ENCODE results near the gene SGPP2. TPM values are rescaled to one million over a fixed set of nuclear protein-coding genes. Genes with fewer than 3 reads are reported as not detected.

Gene SGPP2
- total RNA-seq, 1 donor = not detected

DNA sequence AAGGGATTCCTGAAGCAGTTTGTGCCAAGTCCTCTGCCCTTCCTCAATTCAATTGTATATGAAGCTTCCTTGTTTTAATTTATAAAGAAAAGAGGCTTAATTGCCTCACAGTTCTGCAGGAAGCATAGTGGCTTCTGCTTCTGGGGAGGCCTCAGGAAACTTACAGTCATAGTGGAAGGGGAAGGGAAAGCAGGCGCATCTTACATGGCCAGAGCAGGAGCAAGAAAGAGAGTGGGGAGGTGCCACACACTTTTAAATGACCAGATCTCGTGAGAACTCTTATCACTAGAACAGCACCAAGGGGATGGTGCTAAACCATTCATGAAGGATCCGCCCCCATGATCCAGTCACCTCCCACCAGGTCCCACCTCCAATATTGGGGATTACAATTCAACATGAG is 114.2 kb downstream of the SGPP2 start:
- TF ChIP-seq, protein P1, sequence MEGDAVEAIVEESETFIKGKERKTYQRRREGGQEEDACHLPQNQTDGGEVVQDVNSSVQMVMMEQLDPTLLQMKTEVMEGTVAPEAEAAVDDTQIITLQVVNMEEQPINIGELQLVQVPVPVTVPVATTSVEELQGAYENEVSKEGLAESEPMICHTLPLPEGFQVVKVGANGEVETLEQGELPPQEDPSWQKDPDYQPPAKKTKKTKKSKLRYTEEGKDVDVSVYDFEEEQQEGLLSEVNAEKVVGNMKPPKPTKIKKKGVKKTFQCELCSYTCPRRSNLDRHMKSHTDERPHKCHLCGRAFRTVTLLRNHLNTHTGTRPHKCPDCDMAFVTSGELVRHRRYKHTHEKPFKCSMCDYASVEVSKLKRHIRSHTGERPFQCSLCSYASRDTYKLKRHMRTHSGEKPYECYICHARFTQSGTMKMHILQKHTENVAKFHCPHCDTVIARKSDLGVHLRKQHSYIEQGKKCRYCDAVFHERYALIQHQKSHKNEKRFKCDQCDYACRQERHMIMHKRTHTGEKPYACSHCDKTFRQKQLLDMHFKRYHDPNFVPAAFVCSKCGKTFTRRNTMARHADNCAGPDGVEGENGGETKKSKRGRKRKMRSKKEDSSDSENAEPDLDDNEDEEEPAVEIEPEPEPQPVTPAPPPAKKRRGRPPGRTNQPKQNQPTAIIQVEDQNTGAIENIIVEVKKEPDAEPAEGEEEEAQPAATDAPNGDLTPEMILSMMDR (IDR thresholded peaks at IDR 0.05; ENCODE audit: insufficient read depth, low read depth, low read length) = no peak
- H3K4me3 ChIP-seq (ENCODE audit: low read depth, low read length) = no peak overlapping the region
- no peak for DNase-seq (ENCODE audit: low read depth)

DNA sequence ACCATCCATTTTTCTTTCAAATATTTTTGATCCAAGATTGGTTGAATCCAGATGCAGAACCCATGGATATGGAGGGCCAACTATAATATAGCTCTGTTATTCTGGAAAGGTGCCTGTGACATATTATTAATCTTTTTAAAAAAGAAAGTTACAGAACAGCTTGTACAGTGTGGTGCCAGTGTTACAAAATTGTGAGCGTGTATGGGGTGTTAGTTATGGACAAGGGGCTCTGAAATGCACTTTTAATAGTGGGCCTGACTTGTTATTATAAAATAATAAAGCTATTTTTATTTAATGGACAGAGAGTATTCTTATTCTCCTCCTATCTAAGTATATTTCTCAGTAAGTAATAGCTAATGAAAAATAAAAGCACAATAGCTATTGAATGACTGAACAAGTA is 120.3 kb downstream of the SGPP2 start:
- no peak overlapping the region for H3K4me3 ChIP-seq (ENCODE audit: low read depth, low read length)
- no peak for DNase-seq (ENCODE audit: low read depth)
- TF ChIP-seq, protein P1 (IDR thresholded peaks at IDR 0.05; ENCODE audit: insufficient read depth, low read depth, low read length) = no peak

DNA sequence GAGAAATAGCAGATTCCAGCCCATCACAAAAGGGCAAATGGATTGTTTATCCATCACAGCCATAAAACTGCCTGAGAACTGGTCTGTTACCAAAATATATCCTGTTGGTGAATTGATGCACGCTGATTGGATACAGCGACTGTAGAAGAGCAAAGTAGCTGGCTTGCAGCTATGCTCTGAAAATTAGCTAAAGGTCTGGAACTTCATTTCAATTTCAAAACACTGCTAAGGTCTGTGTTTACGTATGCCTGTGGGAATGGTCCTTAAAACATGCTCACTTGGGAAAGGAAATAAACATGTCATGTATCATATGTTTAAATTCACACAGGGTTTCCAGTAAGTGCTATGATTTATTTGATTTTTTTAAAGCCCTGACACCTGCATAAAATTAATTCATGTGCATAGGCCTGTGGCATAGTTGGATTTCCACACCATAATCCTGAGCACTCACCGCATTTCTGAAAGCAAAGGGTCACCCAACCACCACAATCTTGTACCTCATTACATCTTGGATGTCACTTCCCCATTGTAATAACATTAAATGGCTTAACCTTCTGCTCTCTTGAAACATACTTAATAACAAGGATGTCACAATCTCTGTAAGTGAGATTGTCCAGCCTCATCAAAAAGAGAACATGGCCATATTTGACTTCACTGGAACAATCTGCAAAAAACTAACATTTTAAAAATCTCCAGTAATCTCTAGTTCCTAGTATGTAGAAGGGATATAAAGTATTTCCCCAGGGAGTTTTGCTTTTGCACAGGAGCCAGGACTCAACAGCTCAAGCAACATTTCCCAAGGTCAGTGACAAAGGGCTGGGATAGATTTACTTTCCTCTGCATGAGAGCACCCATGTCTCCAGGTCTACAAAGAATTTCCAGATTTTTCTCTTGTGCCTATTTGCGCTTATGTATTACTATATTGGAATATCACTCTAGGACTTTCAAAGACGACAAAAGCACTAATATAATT is 121.8 kb downstream of the SGPP2 start:
- DNase-seq (ENCODE audit: low read depth) = peak; percentile 78
- TF ChIP-seq, protein P1 (IDR thresholded peaks at IDR 0.05; ENCODE audit: insufficient read depth, low read depth, low read length) = no peak

DNA sequence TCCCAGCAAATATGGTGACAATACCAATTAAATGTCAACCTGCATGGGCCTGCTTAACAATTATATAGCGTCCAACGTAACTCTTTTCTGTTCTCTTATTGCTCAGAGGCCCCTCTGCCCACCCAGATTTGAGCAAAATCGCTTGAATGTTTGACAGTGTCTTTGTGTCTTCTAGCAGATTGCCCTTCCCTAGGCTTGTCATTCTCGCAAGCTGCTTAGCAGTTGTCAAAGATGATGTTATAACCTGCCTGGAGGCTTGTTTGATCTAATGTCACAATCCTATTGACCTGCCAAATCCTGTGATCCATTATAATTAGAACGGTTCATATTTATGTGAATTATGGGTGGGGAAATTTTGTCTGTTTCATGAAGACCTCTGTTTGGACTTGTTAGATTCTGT is 122.7 kb downstream of the SGPP2 start:
- TF ChIP-seq, protein P1 (IDR thresholded peaks at IDR 0.05; ENCODE audit: insufficient read depth, low read depth, low read length) = no peak
- no peak for DNase-seq (ENCODE audit: low read depth)
- no peak overlapping the region for H3K4me3 ChIP-seq (ENCODE audit: low read depth, low read length)

More for the DNA sequence above, 121.8 kb downstream of the SGPP2 start:
- H3K4me3 ChIP-seq (ENCODE audit: low read depth, low read length) = no peak overlapping the region

DNA sequence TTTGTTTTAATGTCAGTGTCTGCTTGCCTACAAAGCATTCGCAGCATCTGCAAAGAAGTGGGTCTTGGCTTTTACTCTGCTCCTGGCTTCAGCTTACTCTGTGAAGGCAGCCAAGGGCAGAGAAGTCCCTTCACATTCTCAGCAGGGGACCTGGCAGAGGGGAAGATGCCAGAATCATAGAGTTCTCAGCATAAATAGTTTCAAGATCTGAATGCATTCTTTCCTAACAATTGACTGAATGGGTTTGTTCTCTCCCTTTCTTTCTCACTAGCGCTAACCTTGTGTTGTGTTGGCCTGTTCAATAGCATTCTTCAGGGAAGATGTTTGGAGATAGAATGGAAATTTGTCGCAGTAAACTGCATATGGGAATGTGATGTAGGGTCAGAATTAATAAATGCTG is 124.6 kb downstream of the SGPP2 start:
- TF ChIP-seq, protein P1 (IDR thresholded peaks at IDR 0.05; ENCODE audit: insufficient read depth, low read depth, low read length) = no peak
- H3K4me3 ChIP-seq (ENCODE audit: low read depth, low read length) = no peak overlapping the region
- DNase-seq (ENCODE audit: low read depth) = no peak

DNA sequence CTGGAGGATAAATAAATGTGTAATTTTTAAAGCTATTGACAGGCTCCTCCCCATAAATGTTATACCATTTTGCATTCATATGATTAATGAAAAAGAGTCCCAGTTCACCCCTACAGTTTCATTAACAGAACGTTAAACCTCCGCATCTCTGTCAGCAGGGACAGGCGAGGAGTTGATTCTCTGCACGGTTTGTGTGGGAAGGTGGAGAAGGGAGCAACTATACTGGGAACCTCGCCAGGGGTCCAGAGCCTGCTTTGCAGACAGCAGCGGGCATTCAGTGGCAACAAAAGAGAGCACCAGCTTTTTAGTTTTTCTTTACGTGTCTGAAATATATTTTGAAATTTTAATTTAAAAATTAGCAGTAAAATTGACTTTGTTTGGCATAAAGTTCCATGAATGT is 130.2 kb downstream of the SGPP2 start:
- no peak for DNase-seq (ENCODE audit: low read depth)
- H3K4me3 ChIP-seq (ENCODE audit: low read depth, low read length) = no peak overlapping the region
- TF ChIP-seq, protein P1 (IDR thresholded peaks at IDR 0.05; ENCODE audit: insufficient read depth, low read depth, low read length) = no peak
